HepG2 (cell line): ENCODE results near the gene CXCL17. TPM values are rescaled to one million over a fixed set of nuclear protein-coding genes. Genes with fewer than 3 reads are reported as not detected.
A peak's percentile ranks its signal among the peaks of the same experiment; 100 is the strongest.

Experiments used
- ASH2L ChIP-seq: fragments of 300-600, 200-600 bp; sonication (generic); IDR thresholded peaks from 2 replicates; pipeline ENCODE4 v1.7.0; 2017; ENCODE audit warnings: low read depth, mild to moderate bottlenecking, moderate library complexity, mixed read lengths, low read length; ENCODE audit not compliant: insufficient read length
- CHCHD3 ChIP-seq: sonication (generic); formaldehyde crosslinking; IDR thresholded peaks from 2 replicates; pipeline ENCODE4 v1.8.0; 2022; ENCODE audit warnings: mild to moderate bottlenecking, missing genetic modification reagents, moderate library complexity
- CREM ChIP-seq, 2 experiments: sonication (generic) in 1 of 2; formaldehyde crosslinking in 1 of 2; IDR thresholded peaks; 2 replicates each; pipeline versions ENCODE4 v1.4.0 to v1.6.1; 2016 to 2020; ENCODE audit warnings: antibody characterized with exemption in 1 of 2, mild to moderate bottlenecking in 1 of 2, missing genetic modification reagents in 1 of 2
- EEA1 ChIP-seq: sonication (generic); formaldehyde crosslinking; IDR thresholded peaks from 2 replicates; pipeline ENCODE4 v1.5.1; 2020; ENCODE audit warnings: mild to moderate bottlenecking, missing genetic modification reagents, borderline replicate concordance
- EHMT2 ChIP-seq: fragments of 200-600 bp; sonication (generic); IDR thresholded peaks from 2 replicates; pipeline ENCODE4 v1.7.0; 2017; ENCODE audit warnings: antibody characterized with exemption, low read depth, low read length, borderline replicate concordance
- EP300 ChIP-seq, 3 experiments: sonication (generic) in 1 of 3; formaldehyde crosslinking in 1 of 3; IDR thresholded peaks; 2 replicates each; pipeline versions ENCODE4 v1.5.1 to v1.6.1; 2011 to 2020; ENCODE audit warnings: low read depth in 2 of 3, low read length in 2 of 3, borderline replicate concordance in 1 of 3, improper control_type of control experiment in 1 of 3, mild to moderate bottlenecking in 1 of 3, missing genetic modification reagents in 1 of 3, moderate library complexity in 1 of 3
- FOXC1 ChIP-seq: sonication (generic); formaldehyde crosslinking; IDR thresholded peaks from 2 replicates; pipeline ENCODE4 v1.8.0; 2022; ENCODE audit warnings: mild to moderate bottlenecking, missing genetic modification reagents, borderline replicate concordance
- FOXO1 ChIP-seq: sonication (generic); formaldehyde crosslinking; IDR thresholded peaks from 2 replicates; pipeline ENCODE4 v1.4.0; 2020; ENCODE audit warnings: missing genetic modification reagents
- HDAC2 ChIP-seq: sonication (generic); formaldehyde crosslinking; IDR thresholded peaks from 2 replicates; pipeline ENCODE4 v1.4.0; 2020; ENCODE audit warnings: missing genetic modification reagents
- HMG20B ChIP-seq: conservative IDR thresholded peaks from 2 replicates; pipeline ENCODE4 v1.6.1; 2016; ENCODE audit warnings: missing genetic modification reagents, missing compliant biosample characterization
- JUN ChIP-seq: sonication (generic); formaldehyde crosslinking; IDR thresholded peaks from 2 replicates; pipeline ENCODE4 v1.4.0; 2020; ENCODE audit warnings: mild to moderate bottlenecking, missing genetic modification reagents
- KDM5A ChIP-seq: fragments of 200-600 bp; sonication (generic); IDR thresholded peaks from 2 replicates; pipeline ENCODE4 v1.7.0; 2018; ENCODE audit warnings: antibody characterized with exemption, mild to moderate bottlenecking, low read length, borderline replicate concordance
- KMT2B ChIP-seq: IDR thresholded peaks from 2 replicates; pipeline ENCODE4 v1.6.1; 2016; ENCODE audit warnings: missing genetic modification reagents, missing compliant biosample characterization
- MED8 ChIP-seq: sonication (generic); formaldehyde crosslinking; IDR thresholded peaks from 2 replicates; pipeline ENCODE4 v1.8.1; 2023; ENCODE audit warnings: mild to moderate bottlenecking, missing genetic modification reagents; ENCODE audit not compliant: insufficient replicate concordance
- MTA1 ChIP-seq: sonication (generic); formaldehyde crosslinking; IDR thresholded peaks from 2 replicates; pipeline ENCODE4 v1.4.0; 2020; ENCODE audit warnings: missing genetic modification reagents, mild to moderate bottlenecking, borderline replicate concordance
- STAT6 ChIP-seq: sonication (generic); formaldehyde crosslinking; IDR thresholded peaks from 2 replicates; pipeline ENCODE4 v1.4.0; 2020; ENCODE audit warnings: missing genetic modification reagents, mild to moderate bottlenecking, borderline replicate concordance
- TBX3 ChIP-seq: fragments of 450-650 bp; IDR thresholded peaks from 2 replicates; pipeline ENCODE4 v1.6.1; 2017; ENCODE audit warnings: antibody characterized with exemption, mild to moderate bottlenecking, inconsistent platforms, borderline replicate concordance
- TFDP1 ChIP-seq: IDR thresholded peaks from 2 replicates; pipeline ENCODE4 v1.6.1; 2016; ENCODE audit warnings: missing compliant biosample characterization, missing genetic modification reagents, borderline replicate concordance
- XRCC5 ChIP-seq: fragments of 200-400 bp; formaldehyde crosslinking; optimal IDR thresholded peaks from 2 replicates; pipeline ENCODE3; 2017; ENCODE audit warnings: mild to moderate bottlenecking, low read length
- YEATS2 ChIP-seq: sonication (generic); formaldehyde crosslinking; IDR thresholded peaks from 2 replicates; pipeline ENCODE4 v1.4.0; 2020; ENCODE audit warnings: missing genetic modification reagents, borderline replicate concordance
- ZBTB3 ChIP-seq: sonication (generic); formaldehyde crosslinking; IDR thresholded peaks from 2 replicates; pipeline ENCODE4 v1.4.0; 2020; ENCODE audit warnings: low read depth, mild to moderate bottlenecking, moderate library complexity, missing genetic modification reagents, borderline replicate concordance
- ZMYM4 ChIP-seq: sonication (generic); formaldehyde crosslinking; IDR thresholded peaks from 2 replicates; pipeline ENCODE4 v1.8.1; 2023; ENCODE audit warnings: mild to moderate bottlenecking, missing genetic modification reagents
- ZNF136 ChIP-seq: sonication (generic); formaldehyde crosslinking; IDR thresholded peaks from 2 replicates; pipeline ENCODE4 v1.8.1; 2022; ENCODE audit warnings: low read depth, mild to moderate bottlenecking, moderate library complexity, missing genetic modification reagents
- ZNF556 ChIP-seq: sonication (generic); formaldehyde crosslinking; IDR thresholded peaks from 2 replicates; pipeline ENCODE4 v1.4.0; 2020; ENCODE audit warnings: mild to moderate bottlenecking, missing genetic modification reagents, borderline replicate concordance
- ZNF746 ChIP-seq: sonication (generic); formaldehyde crosslinking; IDR thresholded peaks from 2 replicates; pipeline ENCODE4 v1.8.0; 2022; ENCODE audit warnings: mild to moderate bottlenecking, missing genetic modification reagents
- ZNF780A ChIP-seq: sonication (generic); formaldehyde crosslinking; IDR thresholded peaks from 2 replicates; pipeline ENCODE4 v1.8.0; 2022; ENCODE audit warnings: mild to moderate bottlenecking, missing genetic modification reagents, moderate library complexity
- ZNF792 ChIP-seq: IDR thresholded peaks from 2 replicates; pipeline ENCODE4 v1.6.1; 2016
- polyA plus RNA-seq, 8 experiments: library from polyadenylated mRNA; depleted of rRNA in 3 of 8; stranded (reverse) in 7 of 8; unstranded in 1 of 8; fragments of >200 nt; fragmentation: Illumina TruSeq in 4 of 8; extraction: Trizol in 4 of 8; gene quantifications; 2 replicates each; pipeline versions ENCODE4 v1.2.1 to v1.2.3, GENCODE V29; 2011 to 2016; ENCODE audit warnings: low read depth in 4 of 8, missing spikeins in 1 of 8, mixed read lengths in 1 of 8; ENCODE audit not compliant: insufficient read depth in 1 of 8
- total RNA-seq, 5 experiments: library from RNA; depleted of rRNA; stranded (reverse); fragments of >200 nt; fragmentation: Illumina TruSeq; extraction: Trizol; gene quantifications; 2 replicates each; pipeline ENCODE4 v1.2.3, GENCODE V29; 2016; ENCODE audit warnings: low read depth in 1 of 5

CXCL17 gene
- total and polyA plus RNA-seq, 2 of the 13 experiments (the other 11 are each of a cell fraction or from before 2014, with no cell fraction given): 0.12 TPM; not detected in 1

GRCh38 chr19:42443944-42444398, 1.2 kb upstream of the CXCL17 start (continued):
- TF ChIP-seq EP300 (IDR thresholded peaks at IDR 0.05; ENCODE audit: low read depth in 2 of 2, low read length in 2 of 2) (peak in 1 of 2 experiments; percentile 77; a peak in 2 of 4 replicates), EP300 (CRISPR knock-in tag; IDR thresholded peaks at IDR 0.05; ENCODE audit: borderline replicate concordance) (peak; percentile 73; the same call in 1 of the 2 replicates), MED8 (CRISPR knock-in tag) (peak; percentile 24), ZNF556 (CRISPR knock-in tag) (0 out of 2 replicates have a peak, but pooled peaks have one; percentile 45), ZNF780A (CRISPR knock-in tag) (no peak), MTA1 (CRISPR knock-in tag) (0 out of 2 replicates have a peak, but pooled peaks have one; percentile 30), YEATS2 (CRISPR knock-in tag) (peak; percentile 39; the same call in 1 of the 2 replicates), FOXC1 (CRISPR knock-in tag) (0 out of 2 replicates have a peak, but pooled peaks have one; percentile 36), ZBTB3 (CRISPR knock-in tag) (peak; percentile 97), ZNF136 (no peak), TBX3 (no peak), HMG20B (CRISPR knock-in tag) (peak; percentile 71), ZNF792 (CRISPR knock-in tag) (peak; percentile 75; the same call in 1 of the 2 replicates), ZMYM4 (CRISPR knock-in tag) (peak; percentile 66), TFDP1 (CRISPR knock-in tag) (0 out of 2 replicates have a peak, but pooled peaks have one; percentile 34), EEA1 (CRISPR knock-in tag) (no peak), ZNF746 (CRISPR knock-in tag) (no peak), XRCC5 (peak; percentile 51), JUN (CRISPR knock-in tag) (0 out of 2 replicates have a peak, but pooled peaks have one; percentile 25), ASH2L (peak; percentile 72), EHMT2 (peak; percentile 53; the same call in 1 of the 2 replicates), STAT6 (CRISPR knock-in tag) (peak; percentile 55; the same call in 1 of the 2 replicates), HDAC2 (CRISPR knock-in tag) (peak; percentile 79), CREM (IDR thresholded peaks at IDR 0.05) (peak; percentile 71), CREM (CRISPR knock-in tag; IDR thresholded peaks at IDR 0.05) (no peak), KDM5A (no peak), CHCHD3 (CRISPR knock-in tag) (no peak), FOXO1 (peak; percentile 92), KMT2B (peak; percentile 45; the same call in 1 of the 2 replicates)
